Activated CD8-positive, alpha-beta memory T cell treated with anti-CD3 and anti-CD28 coated beads, Interleukin-2, amount 50 U/mL, for 4 hours (primary cell): ENCODE data around the gene PDILT.

Experiments
- DNase-seq: peaks from one replicate; pipeline ENCODE4 v3.0.0-alpha.2; 2020

Gene PDILT

GRCh38 chr16:20401066-20401465 lies 3.5 kb downstream of the PDILT start:
- DNase-seq, result no peak

- no peak for DNase-seq
Measured at GRCh38 chr16:20399185-20399584, 5.4 kb downstream of the PDILT start.

GRCh38 chr16:20398603-20399002 lies 5.9 kb downstream of the PDILT start:
- DNase-seq, result no peak

GRCh38 chr16:20397468-20398074 lies 7.0 kb downstream of the PDILT start:
- DNase-seq, result no peak

- DNase-seq, result no peak
Measured at GRCh38 chr16:20396846-20397467, 7.6 kb downstream of the PDILT start.

GRCh38 chr16:20395946-20396345 lies 8.6 kb downstream of the PDILT start:
- no peak for DNase-seq

GRCh38 chr16:20393801-20394577 lies 10.5 kb downstream of the PDILT start:
- no peak for DNase-seq

GRCh38 chr16:20391045-20391444 lies 13.5 kb downstream of the PDILT start:
- DNase-seq, result no peak

- no peak for DNase-seq
Measured at GRCh38 chr16:20388854-20389253, 15.7 kb downstream of the PDILT start.

- DNase-seq, result no peak
Measured at GRCh38 chr16:20387978-20388377, 16.6 kb downstream of the PDILT start.

- DNase-seq, result peak; percentile 50
Measured at GRCh38 chr16:20385844-20386832, 18.4 kb downstream of the PDILT start.

- no peak for DNase-seq
Measured at GRCh38 chr16:20383106-20384029, 21.2 kb downstream of the PDILT start.

GRCh38 chr16:20382202-20382948 lies 22.2 kb downstream of the PDILT start:
- DNase-seq, result no peak

- no peak for DNase-seq
Measured at GRCh38 chr16:20380782-20381181, 23.8 kb downstream of the PDILT start.

- no peak for DNase-seq
Measured at GRCh38 chr16:20377181-20377580, 27.4 kb downstream of the PDILT start.

GRCh38 chr16:20372701-20373100 lies 31.8 kb downstream of the PDILT start:
- DNase-seq, result no peak

- DNase-seq, result no peak
Measured at GRCh38 chr16:20369452-20370054, 35.0 kb downstream of the PDILT start.

GRCh38 chr16:20364051-20364450 lies 40.5 kb downstream of the PDILT start:
- no peak for DNase-seq

GRCh38 chr16:20363191-20363590 lies 41.3 kb downstream of the PDILT start:
- DNase-seq, result no peak

- no peak for DNase-seq
Measured at GRCh38 chr16:20359997-20360396, 44.5 kb downstream of the PDILT start.
